SK-N-MC (cell line): ENCODE results near the gene MRPL20.

Source experiments
- EZH2 ChIP-seq: fragments of 200-600 bp; sonication (generic); IDR thresholded peaks from one replicate; pipeline ENCODE4 v1.6.1; 2017; ENCODE audit warnings: antibody characterized with exemption
- FOXP2 ChIP-seq: optimal IDR thresholded peaks from 2 replicates; pipeline ENCODE3; 2011; ENCODE audit warnings: mild to moderate bottlenecking, moderate library complexity; ENCODE audit not compliant: insufficient read depth; ENCODE audit errors: extremely low read length, control extremely low read depth
- POLR2AphosphoS5 ChIP-seq: IDR thresholded peaks from 2 replicates; pipeline ENCODE4 v1.6.1; 2012; ENCODE audit warnings: mild to moderate bottlenecking, low read depth, low read length, borderline replicate concordance

DNA sequence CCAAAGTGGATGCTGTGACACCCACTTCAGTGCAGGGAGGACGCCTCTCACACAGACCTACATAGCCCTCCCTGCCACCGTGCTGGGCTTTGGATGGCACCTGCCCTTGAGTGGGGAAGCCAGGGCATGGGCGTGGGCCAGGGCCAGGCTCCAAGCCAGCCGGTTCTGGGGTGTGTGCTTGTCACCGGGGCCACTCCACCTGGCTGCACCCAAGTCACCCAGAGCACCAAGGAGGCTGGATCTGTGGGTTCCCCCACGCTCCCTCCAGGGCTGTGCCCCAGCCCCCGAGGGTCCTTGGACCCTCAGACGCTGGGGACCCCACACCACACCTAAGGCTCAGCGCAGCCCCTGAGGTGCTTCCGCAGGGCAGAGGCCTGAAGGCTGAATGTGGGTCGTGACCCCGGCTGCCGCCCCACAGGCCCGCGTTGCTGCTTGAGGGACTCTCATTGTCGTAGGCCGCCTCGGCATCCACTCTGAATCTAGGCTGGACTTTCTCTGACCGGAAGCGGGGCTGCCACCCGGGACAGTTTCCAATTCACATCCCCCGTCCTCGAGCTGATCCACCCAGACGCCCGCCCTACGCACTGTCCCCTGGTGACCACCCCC lies 50.2 kb downstream of the MRPL20 start:
- TF ChIP-seq POLR2AphosphoS5 (no peak), EZH2 (no peak), FOXP2 (no peak)
